GM21526 (cell line): ENCODE data around the gene MED12L.

Experiments
- ATAC-seq: cut with Tn5 transposase; IDR thresholded peaks from one replicate; pipeline ENCODE4 v1.9.1; 2021; ENCODE audit warnings: moderate library complexity; ENCODE audit not compliant: unreplicated experiment, low FRiP score

The MED12L gene

DNA sequence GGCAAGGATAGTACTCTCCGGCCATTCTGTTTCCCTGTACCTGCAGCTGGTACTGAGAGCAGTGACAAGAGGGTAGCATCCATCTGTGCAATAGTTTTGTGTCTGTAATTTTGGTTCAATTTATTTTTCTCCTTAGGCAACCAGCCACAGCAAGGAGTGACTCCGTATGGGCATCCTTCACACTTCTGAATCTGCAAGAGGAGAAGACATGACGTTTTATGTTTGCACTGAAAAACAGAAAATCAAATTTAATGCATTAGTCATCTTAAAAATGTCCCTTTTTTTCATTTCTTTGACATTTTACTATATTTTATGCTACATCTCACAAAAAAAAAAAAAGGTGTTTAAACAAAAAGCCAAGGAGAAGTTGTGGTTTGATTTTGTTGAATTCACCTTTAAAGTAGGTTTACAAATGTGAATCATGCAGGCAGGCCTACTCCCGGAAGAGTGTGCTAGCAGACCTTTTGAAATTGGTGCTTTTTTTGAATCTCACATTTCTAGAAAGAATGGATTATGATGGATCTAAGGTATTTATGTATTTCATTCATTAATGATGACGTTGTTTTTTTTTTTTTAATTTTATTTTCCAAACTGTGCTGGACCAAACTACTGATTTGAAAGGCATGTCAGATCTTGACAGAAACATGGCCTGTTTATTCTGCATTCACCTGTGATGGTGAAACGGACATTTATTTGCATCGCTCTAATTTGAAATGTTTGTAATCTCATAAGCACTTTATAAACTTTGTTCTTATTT lies 347.3 kb downstream of the MED12L start:
- no peak for ATAC-seq

GRCh38 chr3:151434151-151434890 lies 348.9 kb downstream of the MED12L start:
- ATAC-seq, result no peak

DNA sequence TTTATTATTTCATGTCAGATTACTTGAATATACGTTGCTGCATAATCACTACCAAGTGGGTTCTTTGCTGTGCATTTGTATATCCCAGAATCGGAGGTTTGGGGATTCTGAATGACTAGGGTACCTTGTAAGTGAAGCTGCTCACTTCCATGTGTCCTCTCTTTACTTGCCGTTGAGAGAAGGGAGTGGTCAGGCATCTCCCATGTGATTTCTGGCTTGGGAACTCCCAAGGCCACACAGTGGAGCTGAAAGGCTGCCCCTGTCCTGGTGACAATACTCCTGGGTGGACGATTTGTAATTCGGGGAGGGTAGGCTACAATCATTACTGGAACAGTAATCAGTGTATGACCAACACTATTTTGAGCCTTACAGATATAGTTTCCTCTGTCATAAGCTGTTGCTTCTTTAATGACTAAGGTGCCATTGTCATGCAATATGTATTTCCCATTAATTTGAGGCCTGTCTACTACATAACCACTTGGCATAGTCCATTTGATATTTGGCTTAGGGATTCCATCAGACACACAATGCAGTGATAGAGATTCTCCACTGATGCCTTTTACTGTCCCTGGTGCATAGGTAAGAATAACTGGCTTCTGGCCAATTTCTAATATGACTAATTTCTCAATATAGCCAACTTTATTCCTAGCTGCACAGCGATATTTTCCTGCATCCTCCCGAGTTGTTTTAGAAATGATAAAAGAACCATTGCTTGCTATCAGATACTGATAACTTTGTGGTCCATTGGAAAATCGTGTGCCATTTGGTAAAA lies 351.4 kb downstream of the MED12L start:
- ATAC-seq, result no peak

- ATAC-seq, result no peak
Measured at GRCh38 chr3:151437906-151438305, 352.4 kb downstream of the MED12L start.

GRCh38 chr3:151439652-151440125 lies 354.2 kb downstream of the MED12L start:
- ATAC-seq, result peak; percentile 79

- no peak for ATAC-seq
Measured at GRCh38 chr3:151440940-151441339, 355.5 kb downstream of the MED12L start.

DNA sequence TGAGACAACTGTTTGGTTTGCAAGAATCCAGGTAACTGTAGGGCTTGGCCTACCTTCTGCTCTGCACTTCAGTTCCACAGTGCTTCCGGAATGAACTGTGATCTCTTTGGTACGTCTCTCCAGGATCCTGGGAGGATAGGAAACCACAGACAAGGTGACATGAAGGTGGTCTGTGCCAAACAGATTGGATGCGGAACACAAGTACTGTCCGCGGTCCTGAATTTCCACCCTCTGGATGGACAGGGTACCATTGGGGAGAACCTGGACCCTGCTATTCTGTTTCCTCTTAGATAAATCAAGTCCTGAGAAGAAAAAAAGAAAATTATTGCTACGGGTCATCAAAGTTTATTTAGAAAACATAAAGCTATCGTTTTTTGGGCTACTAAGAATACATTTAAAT lies 358.1 kb downstream of the MED12L start:
- ATAC-seq, result no peak

DNA sequence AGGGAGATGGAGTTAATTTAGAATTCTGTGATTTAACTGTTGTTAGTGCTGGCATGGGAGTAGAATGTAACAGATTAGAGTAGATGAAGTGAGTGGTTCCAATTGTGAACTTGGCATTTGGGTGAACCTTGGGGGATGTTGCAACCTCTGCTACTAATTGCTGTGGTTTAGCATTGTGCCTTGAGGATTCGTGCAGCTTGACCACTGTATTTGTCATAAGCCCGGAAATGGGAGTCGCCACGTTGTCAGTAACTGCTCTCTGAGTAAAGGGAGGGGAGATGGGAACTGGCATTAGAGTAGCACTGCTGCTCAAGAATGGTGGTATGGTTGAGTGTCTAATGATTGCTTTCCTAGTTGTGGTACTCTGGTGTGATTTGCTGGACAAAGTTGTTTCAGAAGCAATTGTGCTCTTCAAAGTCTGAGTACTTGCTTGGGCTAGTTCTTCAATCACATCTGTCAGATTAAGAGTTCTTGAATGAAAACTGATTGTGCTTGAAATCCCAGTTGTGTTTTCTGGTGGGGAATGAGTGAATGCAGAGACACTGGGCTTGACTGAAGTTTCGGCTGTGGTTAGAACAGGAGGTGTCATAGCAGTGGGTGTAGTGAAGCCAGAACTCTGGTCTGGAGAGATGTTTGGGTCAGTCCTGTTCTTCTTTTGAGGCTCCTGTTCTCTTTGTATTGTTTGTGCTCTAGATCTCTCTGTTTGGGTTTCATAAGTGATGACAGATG lies 360.0 kb downstream of the MED12L start:
- no peak for ATAC-seq

DNA sequence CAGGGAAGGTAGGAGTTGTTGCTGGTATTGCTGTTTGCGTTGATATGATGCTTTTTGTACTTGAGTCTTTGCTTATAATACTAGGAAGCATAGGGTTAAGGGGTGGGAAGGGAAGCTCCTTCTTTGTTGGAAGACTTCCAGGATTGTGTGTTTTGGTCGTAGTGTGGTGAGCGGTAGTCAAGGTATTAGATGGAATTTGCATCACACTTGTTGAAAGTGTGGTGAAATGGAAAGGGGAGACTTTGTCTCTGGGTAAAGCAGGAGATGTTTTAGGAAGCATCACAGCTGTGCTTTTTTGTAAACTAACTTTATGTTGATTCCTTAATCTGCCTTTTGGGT lies 360.5 kb downstream of the MED12L start:
- no peak for ATAC-seq

- no peak for ATAC-seq
Measured at GRCh38 chr3:151452368-151452767, 366.9 kb downstream of the MED12L start.

DNA sequence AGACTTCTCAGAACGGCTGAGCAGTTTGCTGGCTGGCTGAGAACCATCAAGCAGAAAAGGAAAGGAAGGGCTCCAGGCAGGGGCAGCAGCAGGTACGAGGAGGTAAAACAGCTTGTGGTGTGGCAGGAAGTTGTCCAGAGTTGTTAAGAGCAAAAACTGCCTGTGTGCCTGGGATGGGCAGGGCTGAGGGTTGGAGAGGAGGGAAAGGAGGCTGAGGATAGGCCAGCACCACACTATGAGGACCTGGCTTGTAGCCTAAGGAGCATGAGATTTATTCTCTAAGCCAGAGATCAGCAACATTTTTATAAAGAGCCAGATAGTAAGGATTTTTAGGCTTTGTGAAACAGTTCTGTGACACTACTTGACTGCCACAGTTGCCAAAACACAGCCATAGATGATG lies 367.4 kb downstream of the MED12L start:
- ATAC-seq, result no peak

DNA sequence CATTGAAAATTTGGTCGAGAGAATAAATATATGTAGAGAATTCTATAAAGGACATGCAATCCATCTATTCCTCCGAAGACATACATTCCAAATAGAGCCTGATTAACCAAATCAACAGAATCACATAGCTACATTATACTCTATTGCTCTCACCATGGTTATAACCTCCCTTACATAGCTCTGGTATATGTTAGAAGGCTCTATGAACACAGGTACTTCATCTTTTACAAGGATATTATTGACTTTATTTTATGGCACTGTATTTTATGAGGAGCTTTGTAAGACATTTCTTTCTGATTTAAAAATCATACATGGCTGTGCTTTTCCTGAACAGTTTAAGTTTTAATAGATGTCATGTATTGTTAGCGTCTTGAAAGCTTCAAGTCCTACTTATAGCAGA lies 370.6 kb downstream of the MED12L start:
- no peak for ATAC-seq

GRCh38 chr3:151459358-151459757 lies 373.9 kb downstream of the MED12L start:
- no peak for ATAC-seq

DNA sequence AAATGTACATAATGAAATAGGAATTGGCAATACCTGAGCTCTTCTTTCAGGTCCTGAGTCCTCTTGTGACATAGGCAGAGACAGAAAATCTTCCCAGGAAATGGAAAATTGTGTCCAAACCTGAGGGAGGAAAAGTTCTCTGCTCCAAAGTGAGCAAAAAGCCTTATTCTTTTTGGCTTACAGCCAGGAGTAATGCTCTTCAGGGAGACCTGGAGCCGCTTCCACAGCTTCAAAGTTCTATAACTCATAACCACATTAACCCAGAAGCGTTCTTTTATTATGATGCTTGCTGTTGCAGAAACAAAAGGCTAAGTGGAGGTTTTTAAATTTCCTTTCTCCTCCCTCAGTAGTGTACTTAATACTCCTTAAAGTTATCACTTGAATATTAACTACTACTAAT lies 374.8 kb downstream of the MED12L start:
- ATAC-seq, result no peak

DNA sequence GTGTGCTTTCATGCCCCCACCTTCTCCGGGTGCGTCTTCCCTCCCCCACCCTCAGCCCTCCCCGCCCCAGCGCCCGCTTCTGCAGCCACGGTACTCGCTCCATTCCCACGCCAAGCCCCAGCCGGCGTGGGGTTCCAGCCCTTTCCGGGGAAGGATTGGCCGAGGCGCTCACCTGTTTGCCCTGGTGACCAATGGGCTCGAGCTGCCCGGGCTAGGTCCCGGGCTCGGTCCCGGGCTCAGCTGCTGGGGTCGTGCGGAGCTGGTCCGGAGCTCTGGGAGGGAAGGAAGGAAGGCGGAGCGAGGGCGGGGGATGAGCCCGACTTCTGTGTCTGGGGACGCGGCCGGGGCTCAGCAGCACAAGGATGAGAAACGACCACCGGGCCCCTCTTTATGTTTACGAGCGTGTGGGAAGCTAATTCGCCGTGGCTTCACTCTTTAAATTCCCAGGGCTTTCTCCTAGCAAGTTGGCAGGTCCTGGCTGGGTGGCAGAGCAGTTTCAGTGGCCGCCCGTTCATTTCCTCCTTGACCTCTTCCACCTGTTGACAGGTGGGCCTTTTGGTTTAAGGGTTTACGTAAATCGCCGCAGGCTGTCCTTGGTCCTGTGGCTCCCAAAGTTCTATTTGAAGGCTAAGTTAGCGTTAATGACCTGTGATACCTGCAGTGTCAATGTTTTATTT lies 375.4 kb downstream of the MED12L start, which contains the start of gene IGSF10:
TSS of gene IGSF10 (minus strand) at position 288 of the 677 bp plus-strand sequence. CDS start 2,352 bp downstream, outside the sequence.
- ATAC-seq, result no peak

DNA sequence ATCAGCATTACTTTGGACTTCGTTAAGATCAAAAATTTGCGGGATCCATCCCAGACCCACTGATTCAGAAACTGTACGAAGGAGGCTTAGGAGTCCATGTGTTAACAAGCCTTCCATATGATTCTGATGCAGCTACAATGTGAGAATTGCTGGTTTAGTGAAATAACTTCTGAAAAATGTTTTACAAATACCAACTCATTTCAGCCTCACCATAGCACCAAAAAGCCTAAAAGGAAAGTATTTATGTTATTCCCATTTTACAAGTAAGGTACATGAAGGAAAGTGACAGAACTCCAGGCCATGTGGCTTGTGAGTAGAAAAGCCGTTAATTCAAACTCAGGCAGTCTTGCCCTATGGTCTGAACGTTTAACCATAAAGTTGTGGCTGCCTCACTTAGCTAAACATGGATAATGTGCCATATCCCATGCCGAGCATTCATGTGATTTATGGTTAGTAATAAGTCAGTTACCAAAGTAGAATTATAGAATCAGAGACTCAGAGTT lies 376.9 kb downstream of the MED12L start:
- ATAC-seq, result no peak

- ATAC-seq, result no peak
Measured at GRCh38 chr3:151462991-151463390, 377.5 kb downstream of the MED12L start.

DNA sequence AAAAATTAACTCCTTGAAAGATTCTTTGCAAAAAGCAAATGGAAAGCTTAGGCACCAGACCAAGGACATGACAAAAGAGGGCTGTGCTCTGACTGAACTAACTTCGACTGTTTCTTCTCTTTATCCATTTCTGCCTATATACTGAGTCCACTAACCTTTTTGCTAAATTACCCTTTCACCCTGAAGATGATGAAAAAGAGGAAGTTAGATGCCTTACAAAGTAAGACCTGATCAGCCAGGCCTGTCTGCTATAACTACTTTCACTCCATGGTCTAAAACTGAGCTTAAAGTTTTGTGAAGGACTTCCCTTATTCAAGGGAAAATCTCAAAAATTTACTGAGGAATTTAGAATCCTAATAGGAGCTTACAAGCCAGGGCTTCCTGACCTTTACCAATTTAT lies 381.6 kb downstream of the MED12L start:
- ATAC-seq, result no peak

DNA sequence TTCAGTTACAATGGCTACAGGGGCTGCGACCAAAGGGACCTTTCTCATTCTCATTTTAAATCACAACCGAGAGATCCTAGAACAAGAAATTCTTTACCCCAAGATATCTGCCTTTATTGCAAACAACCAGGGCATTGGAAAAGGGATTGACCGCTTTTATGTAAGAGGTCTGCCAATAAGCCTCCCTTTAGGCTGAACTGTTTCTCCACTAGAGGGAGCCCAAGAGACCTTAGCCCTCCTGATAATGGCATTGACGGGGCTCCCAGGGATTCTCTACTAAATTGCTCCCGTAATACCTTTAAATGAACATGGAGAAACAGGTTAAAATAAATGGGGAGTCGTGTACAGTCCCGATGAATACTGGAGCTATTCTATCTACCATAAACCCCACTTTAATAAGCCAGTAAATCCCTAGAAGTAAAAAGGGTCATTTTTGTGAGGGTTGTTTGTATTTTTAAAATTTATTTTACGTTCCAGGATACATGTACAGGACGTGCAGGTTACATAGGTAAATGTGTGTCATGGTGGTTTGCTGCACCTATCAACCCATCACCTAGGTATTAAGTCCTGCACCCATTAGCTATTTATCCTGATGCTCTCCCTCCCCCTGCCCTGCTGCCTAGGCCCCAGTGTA lies 382.9 kb downstream of the MED12L start:
- peak; percentile 80 for ATAC-seq
